DMS 273 (cell line): Measurements from ENCODE around the gene C17orf78.
"Not testable (repeated sequence)": the region's sequence is repeated elsewhere in the genome, so short reads cannot be mapped to it uniquely, and the experiment has no call there.

Experiments
- DNase-seq: peaks from one replicate; lab custom pipeline; 2025; ENCODE audit not compliant: unreplicated experiment; lab: John Stamatoyannopoulos, UW

The C17orf78 gene

GRCh38 chr17:37430051-37430627, 54.4 kb downstream of the C17orf78 start:
- DNase-seq, result no peak

GRCh38 chr17:37432671-37433070, 56.9 kb downstream of the C17orf78 start:
- no peak for DNase-seq

- DNase-seq, result peak; percentile 21
These were observed 62.4 kb downstream of the C17orf78 start for GRCh38 chr17:37438141-37438540.

- DNase-seq, result no peak
These were observed 64.6 kb downstream of the C17orf78 start for GRCh38 chr17:37440424-37440823.

- DNase-seq, result not testable (repeated sequence)
These were observed 65.7 kb downstream of the C17orf78 start for GRCh38 chr17:37441369-37442014.
